NCI-H2227 treated with DMSO at 0.1 percent for 48 hours (cell line): ENCODE data around the gene HSD11B1.
"Not testable (repeated sequence)": the region's sequence is repeated elsewhere in the genome, so short reads cannot be mapped to it uniquely, and the experiment has no call there.

Source experiments
- DNase-seq: peaks from one replicate; lab custom pipeline; 2025; lab: John Stamatoyannopoulos, UW

The HSD11B1 gene

GRCh38 chr1:209691237-209691636 lies 13.4 kb upstream of the HSD11B1 start:
- no peak for DNase-seq

DNA sequence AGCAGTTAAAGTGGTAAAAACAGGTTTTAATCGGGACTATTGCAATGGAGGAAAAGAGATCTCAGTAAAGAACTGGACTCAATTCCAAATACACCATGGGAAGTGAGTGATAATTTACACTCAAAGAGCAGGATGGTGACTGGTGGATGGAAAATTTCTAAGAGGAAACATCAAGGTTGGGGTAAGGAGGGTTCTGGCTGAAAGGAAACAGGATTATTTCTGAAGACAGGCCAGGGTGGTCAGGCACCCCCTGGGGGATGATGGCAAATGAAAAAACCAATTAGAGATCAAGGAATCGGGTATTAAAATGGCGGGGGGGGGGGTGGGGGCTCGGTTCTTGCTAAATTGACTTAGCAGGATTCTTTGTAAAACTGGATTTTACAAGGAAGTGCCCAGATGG lies 12.3 kb upstream of the HSD11B1 start:
- no peak for DNase-seq

DNA sequence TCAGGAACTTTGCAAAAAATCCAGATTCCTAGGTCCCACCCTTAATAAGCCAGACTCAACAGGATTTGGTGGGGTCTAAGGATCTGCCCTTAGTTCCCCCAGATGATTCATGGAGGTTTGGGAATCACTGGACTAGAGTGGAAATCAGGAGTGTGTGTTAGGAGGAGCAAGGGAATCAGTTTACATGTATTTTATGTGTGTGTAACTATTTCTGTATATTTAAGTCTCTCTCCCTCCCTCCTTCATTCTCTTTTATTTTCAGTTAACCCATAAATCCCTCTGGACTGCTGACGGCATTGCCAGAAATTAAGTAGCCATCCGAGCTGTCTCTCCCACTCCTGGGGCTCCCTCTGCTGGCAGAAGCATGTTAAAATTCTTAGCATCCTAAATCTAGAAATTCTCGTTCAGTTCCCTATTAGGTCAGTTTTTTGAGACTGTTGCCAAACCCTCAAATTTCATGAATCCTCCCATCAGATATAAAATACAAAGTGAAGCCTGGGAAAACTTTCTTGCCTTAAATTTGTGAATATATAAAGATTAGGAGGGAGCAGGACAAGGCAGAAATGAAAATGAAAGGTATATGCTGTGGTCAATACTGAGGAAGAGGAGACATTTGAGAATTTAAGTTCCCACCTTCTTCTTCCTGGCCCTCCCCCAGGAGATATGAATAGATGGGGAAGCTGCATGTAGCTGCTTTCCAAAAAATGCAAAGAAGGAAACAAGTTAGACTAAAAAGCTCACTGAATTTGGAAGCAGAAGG lies 11.7 kb upstream of the HSD11B1 start:
- DNase-seq = peak; percentile 67

DNA sequence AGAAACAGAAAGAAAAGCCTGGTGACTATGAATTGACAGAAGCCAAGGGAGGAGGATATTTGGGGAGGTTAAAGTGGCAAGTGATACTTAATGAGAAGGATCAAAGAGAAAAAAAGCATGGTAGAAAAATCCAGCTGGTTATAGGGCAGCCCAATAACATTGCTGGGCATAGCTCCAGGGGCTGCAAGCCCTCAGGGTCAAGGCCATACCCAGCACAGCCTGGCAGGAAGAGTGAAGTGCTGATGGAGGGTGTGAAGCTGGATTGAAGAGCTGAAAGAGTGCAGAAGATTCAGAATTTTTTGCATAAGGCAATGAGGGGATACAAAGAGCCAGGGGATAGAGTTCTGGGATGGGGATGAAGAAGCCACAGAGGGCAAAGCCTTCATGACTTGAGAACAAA lies 8.0 kb upstream of the HSD11B1 start:
- DNase-seq = no peak

DNA sequence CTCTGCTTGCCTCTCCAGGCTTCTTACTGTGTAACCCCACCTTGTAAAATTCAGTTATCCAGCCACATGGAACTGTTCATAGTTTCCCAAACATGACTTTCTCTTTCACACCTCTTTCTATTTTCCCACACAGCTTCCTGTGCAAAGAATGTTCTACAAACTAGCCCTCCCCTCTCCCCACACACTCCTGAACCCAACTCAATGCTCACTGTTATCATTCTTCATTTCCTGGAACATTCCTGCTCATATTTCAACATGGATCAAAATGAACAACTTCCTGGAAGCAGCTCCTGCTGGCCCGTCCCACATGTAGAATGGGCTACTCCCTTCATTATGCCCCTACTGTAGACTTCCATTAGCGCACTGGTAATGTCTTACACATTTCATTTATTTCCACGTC lies 7.5 kb upstream of the HSD11B1 start:
- DNase-seq = no peak

- DNase-seq = not testable (repeated sequence)
These were observed 4.0 kb upstream of the HSD11B1 start for GRCh38 chr1:209700686-209701085.

- no peak for DNase-seq
These were observed 1.8 kb upstream of the HSD11B1 start for GRCh38 chr1:209702832-209703231.

GRCh38 chr1:209703834-209704504 lies 677 bp upstream of the HSD11B1 start:
- DNase-seq = no peak

GRCh38 chr1:209705033-209705598 lies 470 bp downstream of the HSD11B1 start:
- no peak for DNase-seq

GRCh38 chr1:209706622-209707021 lies 2.0 kb downstream of the HSD11B1 start:
- no peak for DNase-seq

- DNase-seq = no peak
These were observed 2.7 kb downstream of the HSD11B1 start for GRCh38 chr1:209707308-209707707.

DNA sequence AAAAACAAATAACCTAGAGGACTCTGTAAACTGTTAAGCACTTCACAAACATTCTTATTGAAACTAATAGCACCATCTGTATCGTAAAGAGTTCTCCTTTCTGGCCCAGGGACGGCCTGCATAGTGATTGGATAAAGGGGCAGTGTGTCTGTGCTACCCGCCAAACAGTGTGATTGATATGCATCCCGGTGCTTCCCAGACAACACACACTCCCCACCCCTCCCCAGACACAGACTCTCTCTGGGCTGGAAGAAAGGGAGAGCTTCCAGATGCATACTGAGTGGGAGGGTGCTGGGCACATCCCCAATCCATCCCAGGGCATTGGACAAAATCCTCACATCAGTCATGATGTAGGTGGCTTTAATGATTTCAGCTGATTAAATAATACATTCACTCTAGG lies 3.7 kb downstream of the HSD11B1 start:
- no peak for DNase-seq

- no peak for DNase-seq
These were observed 5.4 kb downstream of the HSD11B1 start for GRCh38 chr1:209710093-209710492.

DNA sequence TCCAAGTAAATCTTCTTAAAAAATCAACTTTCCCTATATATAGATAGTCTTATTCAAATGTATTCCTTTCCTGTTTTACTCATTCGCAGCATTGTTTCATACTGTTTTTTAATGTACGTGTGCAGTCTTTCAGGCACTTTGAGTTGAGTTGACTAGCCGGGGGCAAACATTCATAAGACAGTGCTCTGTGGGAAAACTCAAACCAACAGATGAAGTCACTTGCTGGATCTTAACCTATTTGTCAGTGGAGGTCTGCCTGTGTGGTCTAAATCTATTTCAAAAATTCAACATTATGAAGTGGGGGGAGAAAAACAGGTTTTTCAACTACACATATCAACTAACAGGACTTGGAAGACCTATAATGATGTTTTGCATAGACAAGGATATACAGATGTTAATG lies 6.2 kb downstream of the HSD11B1 start:
- DNase-seq = no peak

DNA sequence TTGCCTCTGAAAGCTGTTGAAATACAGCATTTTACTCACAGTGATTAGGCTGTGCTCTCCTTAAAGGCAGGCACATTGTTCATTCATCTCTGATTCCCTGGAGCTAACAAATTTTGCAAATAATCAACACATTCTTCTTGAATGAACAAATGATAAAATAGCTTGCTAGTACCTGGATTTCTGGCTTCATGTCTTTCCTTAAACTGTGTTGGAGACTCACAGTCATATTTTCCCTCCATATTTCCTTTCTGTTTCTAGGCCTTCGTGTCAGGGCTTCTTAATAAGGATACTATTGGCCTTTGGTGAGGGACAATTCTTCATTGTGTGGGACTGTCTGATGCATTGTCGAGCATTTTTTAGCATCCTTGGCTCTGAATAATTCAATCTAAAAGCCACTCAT lies 9.7 kb downstream of the HSD11B1 start:
- DNase-seq = no peak

GRCh38 chr1:209715314-209715713 lies 10.7 kb downstream of the HSD11B1 start:
- no peak for DNase-seq

GRCh38 chr1:209717818-209718217 lies 13.2 kb downstream of the HSD11B1 start:
- DNase-seq = no peak

DNA sequence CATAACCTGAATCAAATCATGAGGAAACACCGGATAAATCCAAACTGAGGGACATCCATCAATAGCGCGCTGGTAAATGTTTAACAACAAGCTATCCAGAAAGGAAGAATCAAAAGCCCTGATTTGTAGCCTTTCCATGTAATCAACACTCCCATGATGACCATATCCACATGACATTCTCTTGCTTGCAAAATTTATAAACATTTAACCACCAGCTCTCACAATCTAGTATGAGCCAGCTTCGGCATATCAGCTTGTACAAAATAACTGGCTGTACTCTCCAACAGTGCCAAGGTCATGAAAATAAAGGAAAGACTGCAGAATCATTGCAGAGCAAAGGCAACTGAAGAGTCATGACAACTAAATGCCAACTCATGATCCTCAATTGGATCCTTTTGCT lies 15.7 kb downstream of the HSD11B1 start:
- no peak for DNase-seq

DNA sequence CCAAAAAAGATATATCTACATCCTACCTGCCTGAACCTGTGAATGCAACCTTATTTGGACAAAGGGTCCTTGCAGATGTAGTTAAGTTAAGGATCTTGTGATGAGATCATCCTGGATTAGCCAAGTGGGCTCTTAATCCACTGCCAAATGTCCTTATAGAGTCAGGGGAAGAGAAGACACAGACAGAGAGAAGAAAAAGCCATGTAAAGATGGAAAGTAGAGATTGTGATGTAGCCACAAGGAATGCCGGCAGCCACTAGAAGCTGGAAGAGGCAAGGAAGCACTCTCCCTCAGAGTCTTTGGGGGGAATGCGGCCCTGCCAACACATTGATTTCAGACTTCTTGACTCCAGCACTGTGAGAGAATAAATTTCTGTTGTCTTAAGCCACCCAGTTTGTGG lies 16.2 kb downstream of the HSD11B1 start:
- no peak for DNase-seq

GRCh38 chr1:209721323-209721722 lies 16.7 kb downstream of the HSD11B1 start:
- no peak for DNase-seq

- no peak for DNase-seq
These were observed 18.6 kb downstream of the HSD11B1 start for GRCh38 chr1:209723265-209723664.

GRCh38 chr1:209723756-209724693 lies 19.4 kb downstream of the HSD11B1 start:
- no peak for DNase-seq
